SK-N-MC (cell line): ENCODE data around the gene MED13L.

Source experiments
- EZH2 ChIP-seq: fragments of 200-600 bp; sonication (generic); IDR thresholded peaks from one replicate; pipeline ENCODE4 v1.6.1; 2017; ENCODE audit warnings: antibody characterized with exemption
- FOXP2 ChIP-seq: optimal IDR thresholded peaks from 2 replicates; pipeline ENCODE3; 2011; ENCODE audit warnings: mild to moderate bottlenecking, moderate library complexity; ENCODE audit not compliant: insufficient read depth; ENCODE audit errors: extremely low read length, control extremely low read depth
- POLR2AphosphoS5 ChIP-seq: IDR thresholded peaks from 2 replicates; pipeline ENCODE4 v1.6.1; 2012; ENCODE audit warnings: mild to moderate bottlenecking, low read depth, low read length, borderline replicate concordance

DNA sequence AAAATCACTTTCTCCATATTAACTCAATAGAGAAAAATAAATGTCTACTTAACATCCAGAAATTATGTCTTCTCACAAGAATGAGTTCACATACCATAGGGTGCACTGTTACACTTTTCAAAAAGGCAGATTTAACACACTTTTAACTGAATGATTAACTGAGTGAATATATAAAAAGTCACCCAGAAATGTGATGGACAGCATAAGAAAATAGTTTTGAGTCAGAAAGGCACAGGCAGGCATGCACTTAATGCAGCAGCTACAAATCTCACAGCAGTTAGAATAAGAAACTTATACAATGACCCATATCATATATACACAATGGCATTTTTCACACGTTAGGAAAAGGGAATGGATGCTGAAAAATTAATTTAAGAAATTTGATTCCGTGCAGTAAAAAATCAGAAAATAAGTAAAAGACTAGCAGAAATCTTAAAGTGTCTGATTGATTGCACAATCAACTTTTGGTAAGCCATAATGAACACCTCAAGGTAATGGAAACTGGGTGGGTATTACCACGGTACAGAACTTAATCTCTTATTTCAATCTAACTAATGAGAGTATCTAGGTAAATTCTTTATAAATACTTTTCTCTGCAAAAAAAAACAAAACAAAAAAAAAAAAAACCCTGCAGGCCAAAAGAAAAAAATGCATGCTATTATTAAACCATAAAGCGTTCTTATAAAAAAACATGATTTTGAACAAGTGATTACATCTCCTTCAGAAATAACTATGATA, 3.5 kb downstream of the MED13L start:
- TF ChIP-seq POLR2AphosphoS5 (no peak), EZH2 (no peak), FOXP2 (no peak)
